Measurements from ENCODE around the gene CRADD. TPM values are rescaled to one million over a fixed set of nuclear protein-coding genes. Genes with fewer than 3 reads are reported as not detected.

The CRADD gene
- total and polyA plus RNA-seq, 2 donors (not counting 3 experiments of a cell fraction or from before 2014, with no cell fraction given), result 11.7 to 14.5 TPM

GRCh38 chr12:93743999-93744689, 67.0 kb downstream of the CRADD start:
- ChIA-PET CTCF (interaction anchor here (0.7 to 0.8 kb wide), 2 partner anchors 95 to 241 kb away, joined by 3 read pairs; no protein-coding TSS in a partner anchor), POLR2A (no interaction called here)
- dilution Hi-C loops (cut with MboI; ENCODE audit: extremely low pct_ligation_motif_present, low sequenced_read_pairs) (no loop called here), intact Hi-C loops (cut with micrococcal nuclease) (loop anchor here (2.0 kb wide), 1 partner anchor 241 kb away; no protein-coding TSS in a partner anchor)
- no peak overlapping the region for H2AFZ ChIP-seq (ENCODE audit: low read depth, low read length)
- no peak overlapping the region for H3K27ac ChIP-seq (ENCODE audit: insufficient read depth, low read depth, low read length)
- no peak overlapping the region for H3K4me3 ChIP-seq (replicated peaks in 1 of 3; ENCODE audit: insufficient read depth in 1 of 3, low read depth in 1 of 3, low read length in 3 of 3)
- no peak for TF ChIP-seq EZH2 (IDR thresholded peaks at IDR 0.05; ENCODE audit: borderline replicate concordance, low read depth, low read length, severe bottlenecking)
- no peak for TF ChIP-seq POLR2AphosphoS5 (IDR thresholded peaks at IDR 0.05; ENCODE audit: insufficient read depth, low read depth, low read length)
- TF ChIP-seq MAX (IDR thresholded peaks at IDR 0.05; ENCODE audit: insufficient read depth, insufficient read length), result no peak
- no peak for TF ChIP-seq CTCF (IDR thresholded peaks at IDR 0.05; ENCODE audit: extremely low read depth in 1 of 2, insufficient read depth in 1 of 2, low read depth in 1 of 2, low read length in 2 of 2)
- no peak for TF ChIP-seq GATA2 (IDR thresholded peaks at IDR 0.05; ENCODE audit: insufficient read depth, insufficient read length, low read depth, low read length)
- TF ChIP-seq FOS (IDR thresholded peaks at IDR 0.05; ENCODE audit: borderline replicate concordance, insufficient read depth, low read length), result no peak
- no peak for TF ChIP-seq MYC (IDR thresholded peaks at IDR 0.05; ENCODE audit: low read depth, low read length)
- TF ChIP-seq POLR2A (IDR thresholded peaks at IDR 0.05; ENCODE audit: low read depth, low read length), result no peak
- TF ChIP-seq JUN (IDR thresholded peaks at IDR 0.05; ENCODE audit: borderline replicate concordance, insufficient read depth, insufficient read length, low read depth), result no peak
- no peak overlapping the region for H3K9ac ChIP-seq (replicated peaks; ENCODE audit: extremely low read depth, insufficient read depth, low read length)
- no peaks in the 10 kb centered on the region for H3K9me1 ChIP-seq (replicated peaks; ENCODE audit: control insufficient read depth, extremely low read depth, insufficient read depth, low read length)
- H3K4me1 ChIP-seq (ENCODE audit: control insufficient read depth, extremely low read depth, insufficient read depth, low read length), result peaks cover 8% of the 10 kb centered on the region
- no peaks in the 10 kb centered on the region for H3K36me3 ChIP-seq (ENCODE audit: control insufficient read depth in 2 of 2, extremely low read depth in 1 of 2, insufficient read depth in 2 of 2, low read length in 2 of 2)
- no peaks in the 10 kb centered on the region for H3K27me3 ChIP-seq (ENCODE audit: control insufficient read depth in 2 of 2, insufficient read depth in 2 of 2, low read length in 2 of 2)
- H3K4me2 ChIP-seq (ENCODE audit: insufficient read depth, low read length), result no peak overlapping the region
- DNase-seq (ENCODE audit: low read depth, low spot score) (no peak), FAIRE-seq (no peak)
- BruUV-seq (replicated peaks), result no TSS peak
- no peaks in the 10 kb centered on the region for H4K20me1 ChIP-seq (replicated peaks; ENCODE audit: control insufficient read depth, extremely low read depth, insufficient read depth, low read length)
- no peaks in the 10 kb centered on the region for H3K79me2 ChIP-seq (ENCODE audit: control insufficient read depth, insufficient read depth, low read length)
- no peaks in the 10 kb centered on the region for H3K9me3 ChIP-seq (replicated peaks; ENCODE audit: control insufficient read depth, insufficient read depth, low read length)
